ENCODE results near the gene ALOX12B. TPM values are rescaled to one million over a fixed set of nuclear protein-coding genes. Genes with fewer than 3 reads are reported as not detected.
A peak's percentile ranks its signal among the peaks of the same experiment; 100 is the strongest.

ALOX12B gene
- total and polyA plus RNA-seq, 2 of the 8 experiments (the other 6 are each of a cell fraction or from before 2014, with no cell fraction given) = 0.86 TPM; not detected in 1

DNA sequence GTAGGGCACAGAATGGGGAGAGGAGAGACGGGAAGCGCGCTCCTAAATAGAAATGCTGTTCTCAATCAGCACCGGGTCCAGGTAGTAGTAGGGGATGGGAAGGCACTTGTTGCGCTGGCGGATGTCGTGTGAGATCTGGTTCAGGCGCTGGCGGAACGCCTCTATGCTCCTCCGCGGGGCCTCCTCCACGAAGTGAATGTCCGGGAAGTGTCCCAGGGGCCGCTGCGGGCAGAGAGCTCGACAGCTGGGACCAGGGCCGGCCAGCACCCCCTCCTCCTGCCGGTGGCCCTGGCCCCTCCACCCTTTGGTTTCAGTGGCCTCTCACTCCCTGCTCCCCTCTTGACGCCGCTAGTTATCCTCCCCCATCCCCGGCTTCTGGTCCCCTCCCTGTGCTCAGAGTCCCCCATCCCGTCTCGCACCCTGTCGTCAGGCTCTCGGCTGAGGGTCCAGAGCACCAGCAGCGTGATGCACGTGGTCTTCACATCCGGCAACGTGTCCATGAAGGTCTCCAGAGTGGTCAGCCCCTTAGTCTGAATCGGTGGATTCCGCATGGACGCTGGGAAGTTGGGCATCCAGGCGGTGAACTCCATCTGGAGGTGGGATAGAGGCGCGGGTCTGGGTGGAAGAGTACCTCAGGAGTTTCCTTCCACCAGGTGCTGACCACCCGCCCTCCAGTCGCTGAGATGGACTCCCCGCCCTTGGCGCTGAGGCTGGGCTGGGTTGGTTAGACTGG is 14.6 kb downstream of the ALOX12B start:
- H4K91ac ChIP-seq (replicated peaks; ENCODE audit: insufficient read length, low read length) = no peak overlapping the region
- H3K9me3 ChIP-seq (ENCODE audit: insufficient read depth in 2 of 2, low read depth in 1 of 2, low read length in 1 of 2) = no peaks in the 10 kb centered on the region
- H3K27me3 ChIP-seq (replicated peaks in 1 of 4; ENCODE audit: control insufficient read depth in 3 of 4, extremely low read depth in 1 of 4, insufficient read depth in 3 of 4, low read length in 3 of 4) = peaks cover 39 to 81% (median 62%) of the 10 kb centered on the region in 4 experiments
- H2BK20ac ChIP-seq (ENCODE audit: low read length) = no peak overlapping the region
- H2BK12ac ChIP-seq (ENCODE audit: low read depth, low read length) = peak overlapping the region; percentile 81; the same call in 1 of the 2 replicates
- no peak overlapping the region for H3K9ac ChIP-seq (replicated peaks in 1 of 4; ENCODE audit: extremely low read depth in 1 of 4, low read depth in 3 of 4, low read length in 3 of 4)
- CTCF ChIA-PET (ENCODE audit: partially characterized antibody) = interaction anchor here (1.1 to 17.3 kb wide), 12 partner anchors 12 to 203 kb away, joined by 3 to 315 read pairs (median 5); partner anchors contain the start of genes ALOX12B, ALOXE3 and RNF227
- no peaks in the 10 kb centered on the region for H3K36me3 ChIP-seq (ENCODE audit: control insufficient read depth in 2 of 4, insufficient read depth in 4 of 4, low read length in 3 of 4)
- no peak overlapping the region for H3K27ac ChIP-seq (ENCODE audit: low read depth, low read length)
- no peak overlapping the region; the same call in 1 of the 2 replicates for H4K8ac ChIP-seq (ENCODE audit: extremely low read depth, insufficient read depth, low read length)
- H3K56ac ChIP-seq (replicated peaks; ENCODE audit: insufficient read length, low read depth, low read length) = no peak overlapping the region
- peak overlapping the region; percentile 19 for H3K4ac ChIP-seq (replicated peaks; ENCODE audit: insufficient read length, low read depth, low read length)
- H2AK5ac ChIP-seq (ENCODE audit: low read depth, low read length) = no peak overlapping the region
- no peak overlapping the region for H2BK5ac ChIP-seq (ENCODE audit: low read depth, low read length)
- peak overlapping the region; percentile 97 to 99 for H3K4me2 ChIP-seq (ENCODE audit: insufficient read depth in 1 of 2, low read depth in 2 of 2, low read length in 2 of 2)
- H3K23me2 ChIP-seq (ENCODE audit: low read depth, low read length) = peaks cover 10% of the 10 kb centered on the region
- peak overlapping the region; percentile 60 for H3K18ac ChIP-seq (ENCODE audit: extremely low read depth, low read length)
- H2BK15ac ChIP-seq (ENCODE audit: low read length) = peak overlapping the region; percentile 75; the same call in 1 of the 2 replicates
- 5% methylated on average over 34 of the region's 40 CpGs; no CpG with 5 or more reads in 1 of the 2 experiments for WGBS, 2 experiments (ENCODE audit: extremely low coverage in 1 of 2, insufficient coverage in 1 of 2, insufficient read length in 1 of 2, insufficient replicate concordance in 2 of 2, low coverage in 1 of 2, low lambda C conversion rate in 2 of 2, missing lambda C conversion rate in 1 of 2)
- DNase-seq (ENCODE audit: low read depth in 1 of 2, low spot score in 2 of 2) (peak in 1 of 2 experiments; percentile 68), FAIRE-seq (no peak)
- peaks cover 0 to 22% (median 9%) of the 10 kb centered on the region in 4 experiments; a peak in 5 of 7 replicates for H3K4me1 ChIP-seq (replicated peaks in 1 of 4; ENCODE audit: control insufficient read depth in 3 of 4, insufficient read depth in 4 of 4, low read length in 3 of 4)
- H3K79me2 ChIP-seq (ENCODE audit: control insufficient read depth in 1 of 2, insufficient read depth in 2 of 2, low read length in 2 of 2) = no peaks in the 10 kb centered on the region
- no peak overlapping the region for H3K23ac ChIP-seq (ENCODE audit: insufficient read length)
- peaks cover 3 to 6% of the 10 kb centered on the region in 2 experiments for H4K20me1 ChIP-seq (replicated peaks in 1 of 2; ENCODE audit: control insufficient read depth in 1 of 2, insufficient read depth in 2 of 2, low read length in 2 of 2)
- no peak overlapping the region for H4K5ac ChIP-seq (ENCODE audit: insufficient read length, low read depth, low read length)
- POLR2A ChIA-PET (ENCODE audit: partially characterized antibody) = interaction anchor here (0.6 to 2.5 kb wide), 4 partner anchors 10 to 649 kb away, joined by 3 to 10 read pairs (median 6); no protein-coding TSS in a partner anchor
- no peaks in the 10 kb centered on the region for H3K79me1 ChIP-seq (ENCODE audit: low read depth, low read length)
- H3K14ac ChIP-seq (ENCODE audit: insufficient read length) = no peak overlapping the region
- no peak overlapping the region for H2BK120ac ChIP-seq (replicated peaks; ENCODE audit: low read depth, low read length)
- peak overlapping the region; percentile 54; the same call in 1 of the 2 replicates for H2AFZ ChIP-seq (ENCODE audit: low read length)
- peak overlapping the region; percentile 34 to 65 (median 50); a peak in 7 of 8 replicates for H3K4me3 ChIP-seq (ENCODE audit: extremely low read depth in 1 of 4, insufficient read depth in 2 of 4, low read depth in 3 of 4, low read length in 4 of 4)
- TF ChIP-seq, protein P1, sequence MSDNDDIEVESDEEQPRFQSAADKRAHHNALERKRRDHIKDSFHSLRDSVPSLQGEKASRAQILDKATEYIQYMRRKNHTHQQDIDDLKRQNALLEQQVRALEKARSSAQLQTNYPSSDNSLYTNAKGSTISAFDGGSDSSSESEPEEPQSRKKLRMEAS (IDR thresholded peaks at IDR 0.05) = peak; percentile 91
- TF ChIP-seq POLR2AphosphoS5 (IDR thresholded peaks at IDR 0.05; ENCODE audit: low read depth, low read length) = no peak
- TF ChIP-seq RNF2 (IDR thresholded peaks at IDR 0.05; ENCODE audit: borderline replicate concordance, low read depth, low read length, missing control alignments, poor library complexity, severe bottlenecking) = peak; percentile 60
